Measurements from ENCODE around the gene PRICKLE2. TPM values are rescaled to one million over a fixed set of nuclear protein-coding genes. Genes with fewer than 3 reads are reported as not detected.

PRICKLE2 gene
- polyA plus RNA-seq, 1 experiment, result 14.2 TPM

DNA sequence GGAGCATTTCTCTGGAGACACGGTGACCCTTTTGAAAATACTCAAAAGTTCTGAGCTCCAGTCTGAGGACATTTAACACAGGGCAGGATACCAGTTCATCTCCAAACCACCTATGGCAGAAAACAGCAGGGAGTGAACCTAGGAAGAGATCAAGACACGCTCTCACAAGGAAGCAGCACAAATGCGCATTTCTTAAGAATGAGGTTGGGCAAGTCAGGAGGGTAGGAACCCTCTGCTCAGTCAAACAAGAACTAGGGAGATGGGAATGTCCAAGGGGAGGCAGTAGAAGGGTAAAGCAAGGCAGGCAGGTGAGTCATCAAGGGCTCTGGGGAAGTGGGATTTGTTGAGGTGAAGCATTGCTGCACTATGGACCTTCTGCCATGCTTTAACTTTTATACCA, 141.7 kb downstream of the PRICKLE2 start:
- Histone ChIP-seq H3K9me3 (ENCODE audit: control insufficient read depth, insufficient read depth, low read length) (no peaks in the 10 kb centered on the region), H3K4me3 (ENCODE audit: low read depth, low read length) (no peak overlapping the region), H3K27me3 (ENCODE audit: control insufficient read depth, insufficient read depth, low read length) (no peaks in the 10 kb centered on the region), H3K27ac (ENCODE audit: low read depth, low read length) (no peak overlapping the region)
- TF ChIP-seq, protein P1, sequence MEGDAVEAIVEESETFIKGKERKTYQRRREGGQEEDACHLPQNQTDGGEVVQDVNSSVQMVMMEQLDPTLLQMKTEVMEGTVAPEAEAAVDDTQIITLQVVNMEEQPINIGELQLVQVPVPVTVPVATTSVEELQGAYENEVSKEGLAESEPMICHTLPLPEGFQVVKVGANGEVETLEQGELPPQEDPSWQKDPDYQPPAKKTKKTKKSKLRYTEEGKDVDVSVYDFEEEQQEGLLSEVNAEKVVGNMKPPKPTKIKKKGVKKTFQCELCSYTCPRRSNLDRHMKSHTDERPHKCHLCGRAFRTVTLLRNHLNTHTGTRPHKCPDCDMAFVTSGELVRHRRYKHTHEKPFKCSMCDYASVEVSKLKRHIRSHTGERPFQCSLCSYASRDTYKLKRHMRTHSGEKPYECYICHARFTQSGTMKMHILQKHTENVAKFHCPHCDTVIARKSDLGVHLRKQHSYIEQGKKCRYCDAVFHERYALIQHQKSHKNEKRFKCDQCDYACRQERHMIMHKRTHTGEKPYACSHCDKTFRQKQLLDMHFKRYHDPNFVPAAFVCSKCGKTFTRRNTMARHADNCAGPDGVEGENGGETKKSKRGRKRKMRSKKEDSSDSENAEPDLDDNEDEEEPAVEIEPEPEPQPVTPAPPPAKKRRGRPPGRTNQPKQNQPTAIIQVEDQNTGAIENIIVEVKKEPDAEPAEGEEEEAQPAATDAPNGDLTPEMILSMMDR (IDR thresholded peaks at IDR 0.05; ENCODE audit: low read depth, low read length), result no peak
- ChIA-PET CTCF (no interaction called here), POLR2A (no interaction called here)
- no peak for DNase-seq (ENCODE audit: low read depth, low spot score)

DNA sequence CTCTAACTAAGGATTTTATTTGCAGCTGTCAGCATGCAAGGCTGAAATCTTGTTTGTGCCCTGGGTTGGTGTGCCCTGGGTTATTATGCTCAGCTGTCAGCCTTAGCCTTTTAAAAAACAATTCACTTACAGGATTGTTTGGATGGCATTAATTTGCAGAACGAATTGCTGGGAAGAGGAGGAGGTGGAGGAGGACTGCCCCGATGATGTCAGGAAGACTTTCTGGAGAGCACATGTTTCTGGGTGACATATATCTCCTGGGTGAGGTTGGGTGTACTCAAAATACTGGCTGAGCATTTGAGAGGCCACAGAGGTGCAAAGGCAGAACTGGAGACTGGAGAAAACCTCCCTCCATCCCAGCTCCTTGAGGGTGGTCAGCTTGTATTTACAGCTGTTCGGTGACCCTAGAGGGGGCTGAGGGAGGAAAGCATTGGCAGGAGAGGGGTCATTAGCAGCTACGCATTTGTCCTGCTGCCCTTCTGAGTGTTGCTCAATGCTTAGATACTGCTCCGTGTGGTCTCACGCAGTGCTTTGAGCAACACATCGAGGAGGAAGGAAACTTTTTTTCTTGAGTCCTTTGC, 142.2 kb downstream of the PRICKLE2 start:
- TF ChIP-seq, protein P1 (IDR thresholded peaks at IDR 0.05; ENCODE audit: low read depth, low read length), result no peak
- POLR2A ChIA-PET, result no interaction called here
- Histone ChIP-seq H3K4me3 (ENCODE audit: low read depth, low read length) (no peak overlapping the region), H3K27me3 (ENCODE audit: control insufficient read depth, insufficient read depth, low read length) (no peaks in the 10 kb centered on the region), H3K9me3 (ENCODE audit: control insufficient read depth, insufficient read depth, low read length) (no peaks in the 10 kb centered on the region), H3K27ac (ENCODE audit: low read depth, low read length) (no peak overlapping the region)
- no peak for DNase-seq (ENCODE audit: low read depth, low spot score)
- CTCF ChIA-PET, result no interaction called here

DNA sequence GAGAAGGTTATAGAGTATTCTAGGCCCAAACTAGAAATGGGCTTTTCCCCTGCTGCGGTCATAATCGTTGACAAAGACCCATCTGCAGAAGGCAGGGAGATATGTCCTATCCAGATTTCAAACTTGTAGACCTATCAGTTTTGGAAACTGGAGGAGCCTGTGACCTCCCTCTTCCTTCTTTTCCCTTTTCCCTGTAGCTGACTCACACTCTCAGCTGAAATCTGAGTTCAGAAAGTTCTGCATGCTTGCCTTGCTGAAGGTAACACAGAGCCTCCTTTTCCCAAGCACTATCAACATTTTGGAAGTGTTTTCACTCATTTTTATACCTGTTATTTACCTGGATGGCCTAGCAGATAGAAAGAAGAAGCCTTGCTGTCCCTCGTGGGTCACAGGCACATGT, 142.9 kb downstream of the PRICKLE2 start:
- no peak overlapping the region for H3K4me3 ChIP-seq (ENCODE audit: low read depth, low read length)
- DNase-seq (ENCODE audit: low read depth, low spot score), result no peak
- POLR2A ChIA-PET, result no interaction called here
- CTCF ChIA-PET, result no interaction called here
- H3K9me3 ChIP-seq (ENCODE audit: control insufficient read depth, insufficient read depth, low read length), result no peaks in the 10 kb centered on the region
- H3K27ac ChIP-seq (ENCODE audit: low read depth, low read length), result no peak overlapping the region
- TF ChIP-seq, protein P1 (IDR thresholded peaks at IDR 0.05; ENCODE audit: low read depth, low read length), result no peak
- no peaks in the 10 kb centered on the region for H3K27me3 ChIP-seq (ENCODE audit: control insufficient read depth, insufficient read depth, low read length)

DNA sequence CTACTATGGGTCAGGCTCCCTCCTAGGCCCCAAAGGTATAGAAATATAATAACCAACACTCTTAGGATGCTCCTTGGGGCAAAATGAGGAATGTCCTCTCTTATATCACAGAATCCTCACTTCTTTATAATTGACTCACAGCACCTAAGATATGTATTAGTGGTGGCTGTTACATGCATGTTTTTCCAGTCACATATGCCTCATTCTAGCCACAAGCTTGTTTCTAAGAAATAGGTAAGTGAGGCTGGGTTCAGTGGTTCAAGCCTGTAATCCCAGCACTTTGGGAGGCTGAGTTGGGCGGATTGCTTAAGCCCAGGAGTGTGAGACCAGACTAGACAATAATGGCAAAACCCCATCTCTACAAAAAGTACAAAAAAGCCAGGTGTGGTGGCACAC, 144.0 kb downstream of the PRICKLE2 start:
- no peak overlapping the region for H3K27ac ChIP-seq (ENCODE audit: low read depth, low read length)
- no peak for DNase-seq (ENCODE audit: low read depth, low spot score)
- H3K4me3 ChIP-seq (ENCODE audit: low read depth, low read length), result no peak overlapping the region
- POLR2A ChIA-PET, result no interaction called here
- CTCF ChIA-PET, result no interaction called here
- no peaks in the 10 kb centered on the region for H3K9me3 ChIP-seq (ENCODE audit: control insufficient read depth, insufficient read depth, low read length)
- TF ChIP-seq, protein P1 (IDR thresholded peaks at IDR 0.05; ENCODE audit: low read depth, low read length), result no peak
- no peaks in the 10 kb centered on the region for H3K27me3 ChIP-seq (ENCODE audit: control insufficient read depth, insufficient read depth, low read length)

DNA sequence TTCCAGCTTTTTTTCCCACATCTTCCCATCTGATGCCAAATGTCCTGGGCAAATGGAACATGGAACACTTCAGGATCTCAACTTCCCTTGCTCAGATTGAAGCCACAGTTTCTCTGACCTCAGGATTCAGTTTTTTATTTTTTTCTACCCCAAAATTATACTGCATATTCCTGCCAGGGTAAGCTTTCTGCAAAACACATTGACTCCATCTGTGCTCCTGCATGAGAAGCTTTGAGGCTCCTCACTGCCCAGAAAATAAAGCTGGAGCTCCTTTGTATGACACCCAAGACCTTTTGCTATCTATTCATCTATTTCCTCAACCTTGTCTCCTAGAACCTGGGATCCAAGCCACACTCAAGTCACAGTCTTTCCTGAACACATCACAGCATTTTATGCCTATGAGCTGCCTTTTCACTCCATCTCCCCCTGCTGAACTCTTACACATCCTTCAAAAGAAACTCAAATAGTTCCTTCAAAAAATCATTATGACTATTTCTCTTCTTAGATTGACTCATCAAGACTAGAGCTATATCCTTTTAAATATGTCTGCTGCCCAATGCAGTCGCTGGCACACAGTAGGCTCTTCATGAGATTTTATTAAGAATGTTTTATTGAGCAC, 144.5 kb downstream of the PRICKLE2 start:
- Histone ChIP-seq H3K9me3 (ENCODE audit: control insufficient read depth, insufficient read depth, low read length) (no peaks in the 10 kb centered on the region), H3K4me3 (ENCODE audit: low read depth, low read length) (no peak overlapping the region), H3K27ac (ENCODE audit: low read depth, low read length) (no peak overlapping the region), H3K27me3 (ENCODE audit: control insufficient read depth, insufficient read depth, low read length) (no peaks in the 10 kb centered on the region)
- CTCF ChIA-PET, result no interaction called here
- POLR2A ChIA-PET, result no interaction called here
- TF ChIP-seq, protein P1 (IDR thresholded peaks at IDR 0.05; ENCODE audit: low read depth, low read length), result no peak
- DNase-seq (ENCODE audit: low read depth, low spot score), result no peak

All from AG04450 (cell line).